DOHH2 (cell line): ENCODE results near the gene CORO1A.

ENCODE experiments used
- H3F3A ChIP-seq: fragments of 200-600 bp; sonication (generic), shearing (Covaris generic); 2 replicates; pipeline ENCODE4 v1.6.0; 2016; ENCODE audit warnings: antibody characterized with exemption, mild to moderate bottlenecking; ENCODE audit not compliant: control insufficient read depth, insufficient read depth
- H3K27ac ChIP-seq: fragments of 200-600 bp; sonication (generic); 2 replicates; pipeline ENCODE4 v1.5.1; 2014; ENCODE audit warnings: low read depth, mild to moderate bottlenecking, low read length, moderate library complexity
- H3K27me3 ChIP-seq: fragments of 200-600 bp; sonication (generic); 2 replicates; pipeline ENCODE4 v1.6.1; 2014; ENCODE audit warnings: mild to moderate bottlenecking, low read length, mixed read lengths; ENCODE audit not compliant: control insufficient read depth
- H3K36me3 ChIP-seq: fragments of 200-600 bp; sonication (generic); 2 replicates; pipeline ENCODE4 v1.6.1; 2014; ENCODE audit warnings: mild to moderate bottlenecking, low read length, moderate library complexity, mixed read lengths; ENCODE audit not compliant: control insufficient read depth
- H3K4me1 ChIP-seq: fragments of 200-600 bp; sonication (generic); 2 replicates; pipeline ENCODE4 v1.6.1; 2014; ENCODE audit warnings: mild to moderate bottlenecking, low read length, mixed read lengths; ENCODE audit not compliant: control insufficient read depth
- H3K4me2 ChIP-seq: fragments of 200-600 bp; sonication (generic); 2 replicates; pipeline ENCODE4 v1.6.0; 2014; ENCODE audit warnings: mild to moderate bottlenecking, low read length, moderate library complexity
- H3K4me3 ChIP-seq: fragments of 200-600 bp; sonication (generic); 2 replicates; pipeline ENCODE4 v1.5.1; 2014; ENCODE audit warnings: mild to moderate bottlenecking, low read length, mixed read lengths
- H3K79me2 ChIP-seq: fragments of 200-600 bp; sonication (generic); 2 replicates; pipeline ENCODE4 v1.6.1; 2014; ENCODE audit warnings: mild to moderate bottlenecking, low read length, mixed read lengths; ENCODE audit not compliant: control insufficient read depth
- H3K9me2 ChIP-seq: fragments of 200-600 bp; sonication (generic); replicated peaks from 2 replicates; pipeline ENCODE4 v1.6.1; 2014; ENCODE audit warnings: mild to moderate bottlenecking, low read length, mixed read lengths; ENCODE audit not compliant: control insufficient read depth
- H3K9me3 ChIP-seq: fragments of 200-600 bp; sonication (generic); 2 replicates; pipeline ENCODE4 v1.6.1; 2014; ENCODE audit warnings: antibody characterized with exemption, low read length, mixed read lengths; ENCODE audit not compliant: control insufficient read depth, insufficient read depth
- H4K20me1 ChIP-seq: fragments of 200-600 bp; sonication (generic); 2 replicates; pipeline ENCODE4 v1.6.0; 2014; ENCODE audit warnings: low read depth, mild to moderate bottlenecking, antibody characterized with exemption, low read length, moderate library complexity; ENCODE audit not compliant: control insufficient read depth, insufficient read depth
- EZH2phosphoT487 ChIP-seq: fragments of 200-600 bp; sonication (generic); IDR thresholded peaks from 2 replicates; pipeline ENCODE4 v1.6.1; 2017; ENCODE audit warnings: borderline replicate concordance, mild to moderate bottlenecking, antibody characterized with exemption, low read length, moderate library complexity, mixed read lengths
- TF ChIP-seq, protein P1 (sequence below): fragments of 200-600 bp; sonication (generic); IDR thresholded peaks from one replicate; pipeline ENCODE4 v1.5.1; 2014; ENCODE audit warnings: antibody characterized with exemption, mild to moderate bottlenecking, low read depth, low read length; ENCODE audit not compliant: poor library complexity, severe bottlenecking

The CORO1A gene

DNA sequence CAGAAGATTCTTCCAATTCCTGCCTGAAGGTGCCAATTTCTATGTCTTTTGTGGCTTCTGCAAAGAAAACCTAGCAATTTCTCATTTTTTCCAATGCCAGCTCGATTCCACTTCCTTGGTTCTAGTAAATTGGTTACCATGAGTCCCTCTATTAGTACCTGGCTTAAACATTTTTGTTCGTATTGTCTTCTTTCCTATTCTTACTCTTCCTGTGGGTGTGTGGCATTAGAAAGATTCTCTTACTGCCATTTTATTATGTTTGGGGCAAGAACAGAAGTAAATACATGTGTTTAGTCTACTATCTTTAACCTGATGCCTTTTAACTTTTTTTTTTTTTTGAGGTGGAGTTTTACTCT lies 40.1 kb upstream of the CORO1A start:
- H3K36me3 ChIP-seq = no peaks in the 10 kb centered on the region
- H3K9me2 ChIP-seq = no peaks in the 10 kb centered on the region
- H3K27me3 ChIP-seq = no peaks in the 10 kb centered on the region
- H3K4me1 ChIP-seq = peaks cover 18% of the 10 kb centered on the region
- no peak for TF ChIP-seq EZH2phosphoT487
- TF ChIP-seq, protein P1, sequence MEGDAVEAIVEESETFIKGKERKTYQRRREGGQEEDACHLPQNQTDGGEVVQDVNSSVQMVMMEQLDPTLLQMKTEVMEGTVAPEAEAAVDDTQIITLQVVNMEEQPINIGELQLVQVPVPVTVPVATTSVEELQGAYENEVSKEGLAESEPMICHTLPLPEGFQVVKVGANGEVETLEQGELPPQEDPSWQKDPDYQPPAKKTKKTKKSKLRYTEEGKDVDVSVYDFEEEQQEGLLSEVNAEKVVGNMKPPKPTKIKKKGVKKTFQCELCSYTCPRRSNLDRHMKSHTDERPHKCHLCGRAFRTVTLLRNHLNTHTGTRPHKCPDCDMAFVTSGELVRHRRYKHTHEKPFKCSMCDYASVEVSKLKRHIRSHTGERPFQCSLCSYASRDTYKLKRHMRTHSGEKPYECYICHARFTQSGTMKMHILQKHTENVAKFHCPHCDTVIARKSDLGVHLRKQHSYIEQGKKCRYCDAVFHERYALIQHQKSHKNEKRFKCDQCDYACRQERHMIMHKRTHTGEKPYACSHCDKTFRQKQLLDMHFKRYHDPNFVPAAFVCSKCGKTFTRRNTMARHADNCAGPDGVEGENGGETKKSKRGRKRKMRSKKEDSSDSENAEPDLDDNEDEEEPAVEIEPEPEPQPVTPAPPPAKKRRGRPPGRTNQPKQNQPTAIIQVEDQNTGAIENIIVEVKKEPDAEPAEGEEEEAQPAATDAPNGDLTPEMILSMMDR = no peak
- H3K79me2 ChIP-seq = no peaks in the 10 kb centered on the region
- no peak overlapping the region for H3K4me3 ChIP-seq
- H3F3A ChIP-seq = peaks cover 3% of the 10 kb centered on the region; the same call in 1 of the 2 replicates
- H3K4me2 ChIP-seq = no peak overlapping the region
- H3K27ac ChIP-seq = no peak overlapping the region
- no peaks in the 10 kb centered on the region for H3K9me3 ChIP-seq
- no peaks in the 10 kb centered on the region for H4K20me1 ChIP-seq

DNA sequence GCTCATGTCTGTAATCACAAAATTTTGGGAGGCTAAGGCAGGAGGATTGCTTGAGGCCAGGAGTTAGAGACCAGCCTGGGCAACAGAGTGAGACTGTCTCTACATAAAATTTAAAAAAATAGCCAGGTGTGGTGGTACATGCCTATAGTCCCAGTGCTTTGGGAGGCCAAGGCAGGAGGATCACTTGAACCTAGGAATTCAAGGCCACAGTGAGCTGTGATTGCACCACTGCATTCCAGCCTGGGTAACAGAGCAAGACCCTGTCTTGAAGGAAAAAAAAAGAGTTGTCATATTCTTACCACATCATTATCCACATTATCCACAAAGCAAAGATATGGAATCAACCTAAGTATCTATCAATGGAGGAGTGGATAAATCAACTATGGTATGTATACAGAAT lies 39.4 kb upstream of the CORO1A start:
- TF ChIP-seq, protein P1 = no peak
- no peak for TF ChIP-seq EZH2phosphoT487
- Histone ChIP-seq H3K27ac (no peak overlapping the region), H3K36me3 (no peaks in the 10 kb centered on the region), H4K20me1 (no peaks in the 10 kb centered on the region), H3F3A (peaks cover 3% of the 10 kb centered on the region; the same call in 1 of the 2 replicates), H3K4me1 (peaks cover 18% of the 10 kb centered on the region), H3K9me3 (peaks cover 5% of the 10 kb centered on the region; the same call in 1 of the 2 replicates), H3K4me2 (no peak overlapping the region), H3K79me2 (no peaks in the 10 kb centered on the region), H3K4me3 (no peak overlapping the region), H3K9me2 (no peaks in the 10 kb centered on the region), H3K27me3 (no peaks in the 10 kb centered on the region)

DNA sequence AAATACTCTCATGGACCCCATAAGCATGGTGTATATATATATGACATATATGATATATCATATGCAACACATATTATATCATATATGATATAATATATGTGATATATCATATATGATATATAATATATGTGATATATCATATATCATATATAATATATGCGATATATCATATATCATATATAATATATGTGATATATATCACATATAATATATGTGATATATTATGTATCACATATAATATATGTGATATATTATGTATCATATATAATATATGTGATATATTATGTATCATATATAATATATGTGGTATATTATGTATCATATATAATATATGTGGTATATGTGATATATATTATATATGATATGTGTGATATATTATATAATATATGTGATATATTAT lies 38.5 kb upstream of the CORO1A start:
- no peak overlapping the region for H3K27ac ChIP-seq
- H3K4me2 ChIP-seq = no peak overlapping the region
- H3K4me3 ChIP-seq = no peak overlapping the region
- H3K9me2 ChIP-seq = no peaks in the 10 kb centered on the region
- no peaks in the 10 kb centered on the region for H3K79me2 ChIP-seq
- peaks cover 11% of the 10 kb centered on the region for H3K4me1 ChIP-seq
- H3K27me3 ChIP-seq = no peaks in the 10 kb centered on the region
- H3K9me3 ChIP-seq = peaks cover 14% of the 10 kb centered on the region; the same call in 1 of the 2 replicates
- no peak for TF ChIP-seq EZH2phosphoT487
- TF ChIP-seq, protein P1 = no peak
- no peaks in the 10 kb centered on the region for H4K20me1 ChIP-seq
- H3F3A ChIP-seq = peaks cover 3% of the 10 kb centered on the region; the same call in 1 of the 2 replicates
- no peaks in the 10 kb centered on the region for H3K36me3 ChIP-seq

DNA sequence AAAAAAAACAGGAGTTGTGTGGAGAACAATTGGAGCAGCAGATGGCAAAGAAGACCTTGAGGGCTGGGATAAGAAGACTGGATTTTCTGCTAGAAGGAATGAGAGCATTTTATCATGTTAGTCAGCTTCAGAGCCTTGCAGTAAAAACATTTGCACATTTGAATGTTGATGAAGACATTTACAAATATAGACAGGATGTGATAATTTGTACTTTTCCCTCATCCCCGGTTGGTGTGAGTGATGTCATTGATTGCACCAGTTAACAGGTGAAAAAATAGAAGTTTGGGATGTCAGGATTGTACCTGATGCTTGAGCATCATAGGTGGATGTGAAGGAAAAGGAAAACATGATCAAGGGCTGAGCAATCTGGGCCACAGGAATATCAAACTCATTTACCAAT lies 37.7 kb upstream of the CORO1A start:
- Histone ChIP-seq H3F3A (peaks cover 3% of the 10 kb centered on the region; the same call in 1 of the 2 replicates), H3K4me3 (no peak overlapping the region), H3K27ac (no peak overlapping the region), H3K27me3 (no peaks in the 10 kb centered on the region), H3K4me2 (no peak overlapping the region), H3K36me3 (no peaks in the 10 kb centered on the region), H4K20me1 (no peaks in the 10 kb centered on the region), H3K9me2 (no peaks in the 10 kb centered on the region), H3K9me3 (peaks cover 14% of the 10 kb centered on the region; the same call in 1 of the 2 replicates), H3K79me2 (no peaks in the 10 kb centered on the region), H3K4me1 (peaks cover 6% of the 10 kb centered on the region)
- TF ChIP-seq, protein P1 = no peak
- no peak for TF ChIP-seq EZH2phosphoT487
